ENCODE data around the gene RNU1-2. TPM values are rescaled to one million over a fixed set of nuclear protein-coding genes. Genes with fewer than 3 reads are reported as not detected.
"Not testable (repeated sequence)": the region's sequence is repeated elsewhere in the genome, so short reads cannot be mapped to it uniquely, and the experiment has no call there.

The RNU1-2 gene
- total RNA-seq, 1 experiment from 2014 or later = 2,051 TPM

DNA sequence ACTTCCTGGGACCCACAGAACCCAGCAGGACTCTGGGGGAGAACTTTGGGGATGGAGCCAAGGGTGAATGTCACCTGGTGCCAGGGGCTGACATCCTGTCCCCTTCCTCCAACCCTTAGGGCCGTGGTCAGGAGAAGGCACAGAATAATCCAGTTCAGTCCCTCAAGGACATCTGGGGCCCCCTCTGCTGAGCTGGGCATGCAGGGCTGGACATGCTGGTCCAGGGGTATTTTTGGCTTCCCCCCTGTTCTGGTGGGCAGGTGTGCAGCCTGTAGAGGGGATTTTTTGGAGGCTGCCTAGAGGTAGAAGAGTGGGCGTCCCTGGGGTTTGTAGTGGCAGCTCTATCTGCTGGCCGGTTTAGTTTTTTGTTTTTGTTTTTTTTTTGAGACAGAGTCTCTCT, 22.6 kb downstream of the RNU1-2 start:
- Histone ChIP-seq H3K56ac (ENCODE audit: insufficient read length, low read depth, low read length) (no peak overlapping the region), H3K4me2 (ENCODE audit: insufficient read depth, insufficient read length, low read length) (no peak overlapping the region), H3K9me3 (ENCODE audit: control insufficient read depth, low read depth, low read length) (no peaks in the 10 kb centered on the region), H4K5ac (ENCODE audit: insufficient read length, low read depth, low read length) (no peak overlapping the region), H3K4ac (ENCODE audit: low read depth, low read length) (no peak overlapping the region), H3K18ac (ENCODE audit: insufficient read length, low read depth, low read length) (no peak overlapping the region), H3K27ac (ENCODE audit: insufficient read length, low read depth, low read length) (no peak overlapping the region), H2BK120ac (ENCODE audit: low read depth, low read length, poor library complexity, severe bottlenecking) (no peak overlapping the region), H3K9ac (ENCODE audit: extremely low read depth, insufficient read length, low read length) (no peak overlapping the region), H2AK5ac (ENCODE audit: insufficient read length, low read length) (no peak overlapping the region), H2BK20ac (ENCODE audit: low read depth, low read length, poor library complexity, severe bottlenecking) (no peak overlapping the region), H3K27me3 (ENCODE audit: insufficient read depth, low read length) (no peaks in the 10 kb centered on the region), H3K4me1 (ENCODE audit: insufficient read depth, low read length) (no peaks in the 10 kb centered on the region), H2BK5ac (ENCODE audit: insufficient read length, low read length) (no peak overlapping the region), H3K79me1 (ENCODE audit: insufficient read depth, low read depth, low read length, poor library complexity, severe bottlenecking) (no peaks in the 10 kb centered on the region), H2BK12ac (ENCODE audit: insufficient read length, low read depth, low read length) (no peak overlapping the region), H2BK15ac (ENCODE audit: low read depth, low read length) (no peak overlapping the region), H3T11ph (ENCODE audit: low read length) (no peak overlapping the region), H3K79me2 (ENCODE audit: insufficient read depth, low read length) (peaks cover 4% of the 10 kb centered on the region; the same call in 1 of the 2 replicates), H4K91ac (ENCODE audit: insufficient read length, low read depth, low read length) (no peak overlapping the region), H4K20me1 (ENCODE audit: control insufficient read depth, insufficient read depth, insufficient read length) (no peaks in the 10 kb centered on the region), H3K23me2 (ENCODE audit: insufficient read length, low read depth, low read length, poor library complexity, severe bottlenecking) (peaks cover 9% of the 10 kb centered on the region), H3K14ac (ENCODE audit: insufficient read depth, low read length) (no peak overlapping the region), H4K8ac (replicated peaks; ENCODE audit: insufficient read length, low read depth, low read length) (no peak overlapping the region), H3K23ac (ENCODE audit: insufficient read length, low read depth, low read length) (no peak overlapping the region), H2AFZ (ENCODE audit: low read length) (no peak overlapping the region)
- DNase-seq = no peak
- TF ChIP-seq, protein P1, sequence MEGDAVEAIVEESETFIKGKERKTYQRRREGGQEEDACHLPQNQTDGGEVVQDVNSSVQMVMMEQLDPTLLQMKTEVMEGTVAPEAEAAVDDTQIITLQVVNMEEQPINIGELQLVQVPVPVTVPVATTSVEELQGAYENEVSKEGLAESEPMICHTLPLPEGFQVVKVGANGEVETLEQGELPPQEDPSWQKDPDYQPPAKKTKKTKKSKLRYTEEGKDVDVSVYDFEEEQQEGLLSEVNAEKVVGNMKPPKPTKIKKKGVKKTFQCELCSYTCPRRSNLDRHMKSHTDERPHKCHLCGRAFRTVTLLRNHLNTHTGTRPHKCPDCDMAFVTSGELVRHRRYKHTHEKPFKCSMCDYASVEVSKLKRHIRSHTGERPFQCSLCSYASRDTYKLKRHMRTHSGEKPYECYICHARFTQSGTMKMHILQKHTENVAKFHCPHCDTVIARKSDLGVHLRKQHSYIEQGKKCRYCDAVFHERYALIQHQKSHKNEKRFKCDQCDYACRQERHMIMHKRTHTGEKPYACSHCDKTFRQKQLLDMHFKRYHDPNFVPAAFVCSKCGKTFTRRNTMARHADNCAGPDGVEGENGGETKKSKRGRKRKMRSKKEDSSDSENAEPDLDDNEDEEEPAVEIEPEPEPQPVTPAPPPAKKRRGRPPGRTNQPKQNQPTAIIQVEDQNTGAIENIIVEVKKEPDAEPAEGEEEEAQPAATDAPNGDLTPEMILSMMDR (conservative IDR thresholded peaks at IDR 0.05) = no peak
- no CpG with 5 or more reads among the region's 3 CpGs for WGBS (ENCODE audit: extremely low coverage, insufficient read length, low lambda C conversion rate)
- no peaks in the 10 kb centered on the region for H3K9me3 Mint-ChIP-seq
- H3K4me3 Mint-ChIP-seq = no peak overlapping the region
- H3K36me3 Mint-ChIP-seq (ENCODE audit: insufficient read depth in 1 of 3, low read depth in 3 of 3) = no peaks in the 10 kb centered on the region
- no peak overlapping the region for H3K27ac Mint-ChIP-seq
- H3K4me1 Mint-ChIP-seq = peaks cover 29 to 38% of the 10 kb centered on the region in 2 experiments
- peaks cover 3% of the 10 kb centered on the region; the same call in 1 of the 2 replicates for H3K27me3 Mint-ChIP-seq (ENCODE audit: low read depth)

GRCh38 chr1:16918936-16919665, 23.3 kb downstream of the RNU1-2 start:
- not testable (repeated sequence) for H2BK20ac ChIP-seq (ENCODE audit: low read depth, low read length, poor library complexity, severe bottlenecking)

More at GRCh38 chr1:16918936-16919665, 23.3 kb downstream of the RNU1-2 start:
- H3K4me1 ChIP-seq (ENCODE audit: insufficient read depth, low read length); H3T11ph ChIP-seq (ENCODE audit: low read length); H3K23ac ChIP-seq (ENCODE audit: insufficient read length, low read depth, low read length); H3K18ac ChIP-seq (ENCODE audit: insufficient read length, low read depth, low read length); H4K20me1 ChIP-seq (ENCODE audit: control insufficient read depth, insufficient read depth, insufficient read length); H2BK12ac ChIP-seq (ENCODE audit: insufficient read length, low read depth, low read length); H3K4ac ChIP-seq (ENCODE audit: low read depth, low read length); H4K5ac ChIP-seq (ENCODE audit: insufficient read length, low read depth, low read length); H3K56ac ChIP-seq (ENCODE audit: insufficient read length, low read depth, low read length); H3K9me3 Mint-ChIP-seq; H2AFZ ChIP-seq (ENCODE audit: low read length); H3K27ac ChIP-seq (ENCODE audit: insufficient read length, low read depth, low read length); H3K23me2 ChIP-seq (ENCODE audit: insufficient read length, low read depth, low read length, poor library complexity, severe bottlenecking); H3K14ac ChIP-seq (ENCODE audit: insufficient read depth, low read length); H3K79me1 ChIP-seq (ENCODE audit: insufficient read depth, low read depth, low read length, poor library complexity, severe bottlenecking); H3K36me3 Mint-ChIP-seq (ENCODE audit: insufficient read depth in 1 of 3, low read depth in 3 of 3); H4K8ac ChIP-seq (replicated peaks; ENCODE audit: insufficient read length, low read depth, low read length); H4K91ac ChIP-seq (ENCODE audit: insufficient read length, low read depth, low read length); H3K79me2 ChIP-seq (ENCODE audit: insufficient read depth, low read length); H3K9me3 ChIP-seq (ENCODE audit: control insufficient read depth, low read depth, low read length); H3K9ac ChIP-seq (ENCODE audit: extremely low read depth, insufficient read length, low read length); H3K27me3 Mint-ChIP-seq (ENCODE audit: low read depth); H3K27ac Mint-ChIP-seq; H2BK15ac ChIP-seq (ENCODE audit: low read depth, low read length); H3K4me2 ChIP-seq (ENCODE audit: insufficient read depth, insufficient read length, low read length); H2BK120ac ChIP-seq (ENCODE audit: low read depth, low read length, poor library complexity, severe bottlenecking); H3K4me3 Mint-ChIP-seq; H2BK5ac ChIP-seq (ENCODE audit: insufficient read length, low read length); H2AK5ac ChIP-seq (ENCODE audit: insufficient read length, low read length); H3K27me3 ChIP-seq (ENCODE audit: insufficient read depth, low read length): not testable (repeated sequence)
- peaks cover 28 to 37% of the 10 kb centered on the region in 2 experiments for H3K4me1 Mint-ChIP-seq
- WGBS (ENCODE audit: extremely low coverage, insufficient read length, low lambda C conversion rate) = no CpG with 5 or more reads among the region's 15 CpGs
- DNase-seq = peak; percentile 27
